ENCODE data around the gene PLVAP.

The PLVAP gene, protein sequence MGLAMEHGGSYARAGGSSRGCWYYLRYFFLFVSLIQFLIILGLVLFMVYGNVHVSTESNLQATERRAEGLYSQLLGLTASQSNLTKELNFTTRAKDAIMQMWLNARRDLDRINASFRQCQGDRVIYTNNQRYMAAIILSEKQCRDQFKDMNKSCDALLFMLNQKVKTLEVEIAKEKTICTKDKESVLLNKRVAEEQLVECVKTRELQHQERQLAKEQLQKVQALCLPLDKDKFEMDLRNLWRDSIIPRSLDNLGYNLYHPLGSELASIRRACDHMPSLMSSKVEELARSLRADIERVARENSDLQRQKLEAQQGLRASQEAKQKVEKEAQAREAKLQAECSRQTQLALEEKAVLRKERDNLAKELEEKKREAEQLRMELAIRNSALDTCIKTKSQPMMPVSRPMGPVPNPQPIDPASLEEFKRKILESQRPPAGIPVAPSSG

DNA sequence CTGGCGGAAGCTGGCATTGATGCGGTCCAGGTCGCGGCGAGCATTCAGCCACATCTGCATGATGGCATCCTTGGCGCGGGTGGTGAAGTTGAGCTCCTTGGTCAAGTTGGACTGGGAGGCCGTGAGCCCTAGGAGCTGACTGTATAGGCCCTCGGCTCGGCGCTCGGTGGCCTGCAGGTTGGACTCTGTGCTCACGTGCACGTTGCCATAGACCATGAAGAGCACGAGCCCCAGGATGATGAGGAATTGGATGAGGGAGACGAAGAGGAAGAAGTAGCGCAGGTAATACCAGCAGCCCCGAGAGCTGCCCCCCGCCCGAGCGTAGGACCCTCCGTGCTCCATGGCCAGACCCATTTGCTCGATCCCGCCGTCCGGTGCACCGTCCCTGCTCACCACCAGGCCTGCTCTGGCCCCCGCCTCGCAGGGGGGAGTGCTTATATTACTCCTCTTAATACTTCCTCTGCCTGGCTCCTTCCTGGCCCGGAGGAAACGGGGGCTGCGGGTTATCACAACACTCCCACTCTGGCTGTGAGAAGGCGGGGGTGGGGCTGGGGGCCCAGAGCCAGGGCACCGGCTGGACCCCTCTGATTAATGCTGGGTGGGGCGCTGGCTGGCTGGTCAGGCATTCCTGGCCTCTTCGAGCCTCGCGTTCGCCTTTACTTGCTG is at the start of gene PLVAP:
TSS of gene PLVAP (minus strand) at position 408 of the 666 bp plus-strand sequence. CDS start at position 354, 54 bp downstream.
- no peak for DNase-seq

DNA sequence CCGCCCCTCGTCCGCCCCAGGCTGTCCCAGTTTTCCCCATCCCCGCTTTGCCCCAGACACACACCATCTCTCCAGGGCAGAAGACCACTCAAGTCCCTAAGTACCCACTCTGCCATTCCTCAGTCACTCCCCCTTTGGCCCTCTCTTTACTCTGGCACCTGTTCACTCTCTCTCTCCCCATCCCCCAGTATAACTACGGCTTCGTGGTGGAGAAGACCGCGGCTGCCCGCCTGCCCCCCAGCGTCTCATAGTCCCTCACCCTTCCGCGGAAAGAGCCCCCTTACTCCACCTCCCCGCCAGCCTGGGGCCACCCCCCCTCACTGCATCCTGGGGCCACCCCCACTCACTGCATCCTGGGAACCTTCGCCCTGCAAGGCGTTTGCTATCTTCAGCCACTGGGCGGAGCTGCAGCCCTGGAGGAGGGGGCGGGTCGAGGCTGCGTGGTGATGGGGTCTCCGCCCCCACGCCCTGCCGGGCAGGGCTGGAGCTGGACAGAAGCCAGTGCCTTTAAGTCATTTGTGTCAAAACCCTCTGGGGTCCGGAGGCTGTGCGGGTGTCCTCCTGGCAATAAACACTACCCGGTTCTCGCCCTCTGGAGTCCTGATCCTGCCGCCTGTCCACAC is 47.7 kb upstream of the PLVAP start:
- peak; percentile 28 for DNase-seq

DNA sequence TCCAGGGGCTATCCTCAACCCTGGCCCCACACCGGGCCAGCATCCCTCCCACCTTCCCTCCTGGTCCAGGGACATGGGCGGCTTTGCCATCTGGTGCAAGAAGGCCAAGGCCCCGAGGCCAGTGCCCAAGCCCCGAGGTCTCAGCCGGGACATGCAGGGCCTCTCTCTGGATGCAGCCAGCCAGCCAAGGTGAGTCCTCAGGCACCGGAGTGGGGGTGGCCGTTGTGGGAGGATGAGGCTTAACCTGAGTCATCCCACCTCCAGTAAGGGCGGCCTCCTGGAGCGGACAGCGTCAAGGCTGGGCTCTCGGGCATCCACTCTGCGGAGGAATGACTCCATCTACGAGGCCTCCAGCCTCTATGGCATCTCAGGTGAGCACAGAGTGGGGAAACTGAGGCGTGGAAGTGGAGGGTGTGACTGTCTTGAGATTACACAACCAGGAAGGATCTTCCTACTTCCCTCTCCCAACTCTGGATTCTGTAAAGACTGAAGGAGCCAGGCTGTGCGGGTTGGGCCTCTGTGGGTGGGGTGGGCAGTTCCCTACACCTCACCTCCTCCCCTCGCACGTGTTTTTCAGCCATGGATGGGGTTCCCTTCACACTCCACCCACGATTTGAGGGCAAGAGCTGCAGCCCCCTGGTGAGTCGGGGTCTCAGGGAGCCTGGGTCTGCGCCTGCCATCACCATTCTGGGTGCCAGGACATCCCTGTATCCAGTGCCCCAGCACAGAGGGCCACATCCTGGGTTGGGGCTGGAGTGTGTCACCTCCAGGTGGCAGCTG is 46.5 kb upstream of the PLVAP start:
- no peak for DNase-seq

- no peak for DNase-seq
These were observed 44.8 kb upstream of the PLVAP start for GRCh38 chr19:17421942-17422341.

- peak; percentile 7 for DNase-seq
These were observed 43.4 kb upstream of the PLVAP start for GRCh38 chr19:17420475-17420924.

GRCh38 chr19:17419621-17420474 is 42.7 kb upstream of the PLVAP start, which contains the start of gene MVB12A:
TSS of gene MVB12A (plus strand) at chr19:17420047. CDS start at chr19:17420136, 89 bp downstream.
- DNase-seq: peak; percentile 98

GRCh38 chr19:17419154-17419620 is 42.0 kb upstream of the PLVAP start:
- DNase-seq: no peak

GRCh38 chr19:17418710-17419109 is 41.6 kb upstream of the PLVAP start:
- DNase-seq: no peak

DNA sequence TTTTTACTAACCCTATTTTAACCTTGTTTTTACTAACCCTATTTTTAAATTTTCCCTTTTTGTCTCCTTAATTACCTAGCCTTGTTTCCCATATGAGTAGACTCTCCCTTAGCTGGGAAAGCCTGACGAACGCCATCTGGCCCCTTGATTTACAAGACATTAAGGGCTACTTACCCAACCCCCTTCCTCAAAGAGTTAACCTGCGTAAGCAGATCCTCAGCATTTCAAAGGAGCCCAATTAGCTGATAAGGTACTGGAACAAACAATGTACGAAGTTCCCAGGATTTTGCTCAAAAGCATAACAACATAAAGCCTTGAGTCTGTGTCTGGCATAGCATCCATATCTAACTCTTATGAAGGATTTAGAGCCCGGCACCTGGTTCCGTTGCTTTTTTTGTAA is 38.0 kb upstream of the PLVAP start:
- no peak for DNase-seq

- DNase-seq: no peak
These were observed 37.0 kb upstream of the PLVAP start for GRCh38 chr19:17414097-17414496.

GRCh38 chr19:17411801-17412200 is 34.7 kb upstream of the PLVAP start:
- DNase-seq: no peak

- DNase-seq: no peak
These were observed 32.8 kb upstream of the PLVAP start for GRCh38 chr19:17409990-17410389.

DNA sequence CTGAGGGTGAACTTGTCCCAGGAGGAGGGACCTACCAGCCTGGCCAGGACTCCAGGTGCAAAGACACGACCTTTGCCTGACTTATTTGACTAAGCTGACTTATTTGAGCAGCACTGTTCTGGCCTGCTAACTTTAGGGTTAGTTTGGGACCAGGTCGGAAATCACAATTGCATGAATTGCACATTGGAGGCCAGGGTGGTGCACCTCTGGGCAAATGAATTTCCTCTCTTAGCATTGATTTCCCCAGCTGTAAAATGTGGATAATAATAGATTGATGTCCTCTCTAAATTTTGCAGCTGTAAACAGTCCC is 29.7 kb upstream of the PLVAP start:
- no peak for DNase-seq

DNA sequence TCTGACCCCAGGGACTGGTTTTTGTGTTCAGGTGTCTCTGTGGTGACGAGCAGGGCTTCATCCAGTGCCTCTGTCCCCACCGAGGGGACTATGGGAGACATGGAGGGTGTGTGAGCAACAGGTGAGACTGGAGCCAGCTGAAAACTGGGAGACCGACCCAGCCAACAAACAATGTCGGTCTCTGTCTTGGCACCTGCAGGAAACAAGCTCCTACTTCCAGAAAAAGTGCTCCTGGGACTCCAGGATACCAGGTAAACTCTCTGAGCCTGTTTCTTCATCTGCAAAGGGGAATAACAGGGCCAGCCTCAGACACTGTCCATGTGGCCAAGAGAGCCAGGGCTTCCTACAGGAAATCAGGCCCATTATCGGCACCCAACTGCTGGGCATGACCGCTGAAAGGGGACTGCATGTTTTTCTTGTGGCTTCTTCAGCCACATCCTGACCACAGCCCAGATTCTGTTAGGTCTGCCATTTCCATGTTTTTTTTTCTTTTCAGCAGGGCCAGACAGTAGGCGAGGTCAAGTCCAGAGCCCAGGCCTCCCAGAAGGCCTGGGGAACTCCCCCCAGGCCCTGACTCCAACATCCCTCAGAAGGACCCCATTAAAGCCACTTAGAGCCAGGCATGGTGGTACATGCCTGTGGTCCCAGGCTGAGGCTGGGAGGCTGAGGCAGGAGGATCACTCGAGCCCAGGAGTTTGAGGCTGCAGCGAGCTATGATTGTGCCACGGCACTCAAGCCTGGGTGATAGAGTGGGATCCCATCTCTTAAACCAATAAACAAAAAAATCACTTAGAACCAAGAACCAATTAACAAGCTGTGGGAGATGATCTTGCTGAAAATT is 29.1 kb upstream of the PLVAP start:
- no peak for DNase-seq

GRCh38 chr19:17405250-17406045 is 28.3 kb upstream of the PLVAP start, which contains the start of gene BST2:
TSS of gene BST2 (minus strand) at chr19:17405630. CDS start at chr19:17405575, 55 bp downstream.
- DNase-seq: peak; percentile 22

- no peak for DNase-seq
These were observed 27.6 kb upstream of the PLVAP start for GRCh38 chr19:17404621-17405249.

- DNase-seq: no peak
These were observed 26.9 kb upstream of the PLVAP start for GRCh38 chr19:17404015-17404414.

DNA sequence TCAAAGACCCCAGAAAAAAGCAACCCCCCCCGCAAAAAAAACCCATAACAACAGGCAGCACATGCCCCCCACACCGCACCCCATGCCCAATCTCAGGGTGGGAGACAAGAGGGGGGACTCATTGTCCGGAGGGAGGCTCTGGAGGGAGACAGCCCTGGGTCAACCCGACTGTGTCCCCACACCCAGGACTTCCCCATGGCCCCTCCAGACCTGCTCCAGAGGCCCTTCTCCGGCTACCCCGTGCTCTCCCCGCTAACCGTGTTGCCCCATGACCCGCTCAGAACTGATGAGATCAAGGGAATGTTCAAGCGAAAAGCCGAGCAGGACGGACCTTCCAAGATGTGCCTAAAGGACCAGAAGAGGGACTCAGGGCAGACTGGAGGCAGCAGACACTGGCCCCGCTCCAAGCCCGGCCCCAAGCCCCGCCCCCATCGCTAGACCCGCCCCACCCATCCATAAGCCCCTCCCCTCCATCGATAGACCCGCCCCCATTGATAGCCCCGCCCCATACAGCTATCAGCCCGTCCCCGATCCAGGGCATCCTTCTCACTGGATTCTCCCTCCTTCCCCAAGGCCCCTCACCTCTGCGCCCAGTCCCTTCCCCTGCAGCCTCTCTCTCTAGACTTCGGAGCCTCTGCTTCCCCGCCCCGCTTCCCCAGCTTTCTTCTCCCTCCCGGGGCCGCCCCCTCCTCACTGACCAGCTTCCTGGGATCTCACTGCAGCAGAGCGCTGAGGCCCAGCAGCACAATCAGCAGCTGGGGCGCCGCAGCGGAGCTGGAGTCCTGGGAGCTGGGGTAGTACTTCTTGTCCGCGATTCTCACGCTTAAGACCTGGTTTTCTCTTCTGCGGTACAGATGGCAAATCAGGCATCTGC is 26.1 kb upstream of the PLVAP start:
- DNase-seq: no peak
